ENCODE results near the gene YES1.
"Not testable (repeated sequence)": the region's sequence is repeated elsewhere in the genome, so short reads cannot be mapped to it uniquely, and the experiment has no call there.

GRCh38 chr18:682416-682815, 129.6 kb downstream of the YES1 start:
- not testable (repeated sequence) for TF ChIP-seq CTCF (optimal IDR thresholded peaks at IDR 0.05 in 1 of 3, IDR thresholded peaks at IDR 0.05 in 1 of 3, conservative IDR thresholded peaks at IDR 0.05 in 1 of 3; ENCODE audit: extremely low read depth in 1 of 3, insufficient read depth in 2 of 3, low read length in 3 of 3); EZH2 (IDR thresholded peaks at IDR 0.05; ENCODE audit: low read length)

All from keratinocyte (primary cell).